Measurements from ENCODE around the gene DCT. TPM values are rescaled to one million over a fixed set of nuclear protein-coding genes. Genes with fewer than 3 reads are reported as not detected.
"Not testable (repeated sequence)": the region's sequence is repeated elsewhere in the genome, so short reads cannot be mapped to it uniquely, and the experiment has no call there.

DCT gene
- 0.26 TPM for total RNA-seq
- long read RNA-seq: 0 reads

GRCh38 chr13:94479616-94480015 is at the start of gene DCT:
Gene DCT, minus strand, starts transcription at chr13:94479682. Its CDS starts 427 bp downstream, at chr13:94479255.
- no peak for DNase-seq (ENCODE audit: low spot score)

- not testable (repeated sequence) for DNase-seq (ENCODE audit: low spot score)
Observed at GRCh38 chr13:94526956-94527355, 47.5 kb upstream of the DCT start.

GRCh38 chr13:94525781-94526180 is 46.3 kb upstream of the DCT start:
- no peak for DNase-seq (ENCODE audit: low spot score)

- DNase-seq (ENCODE audit: low spot score): no peak
Observed at GRCh38 chr13:94524407-94524806, 44.9 kb upstream of the DCT start.

GRCh38 chr13:94520001-94520400 is 40.5 kb upstream of the DCT start:
- DNase-seq (ENCODE audit: low spot score): no peak

GRCh38 chr13:94516456-94516855 is 37.0 kb upstream of the DCT start:
- no peak for DNase-seq (ENCODE audit: low spot score)

GRCh38 chr13:94515911-94516310 is 36.4 kb upstream of the DCT start:
- no peak for DNase-seq (ENCODE audit: low spot score)

GRCh38 chr13:94515374-94515773 is 35.9 kb upstream of the DCT start:
- no peak for DNase-seq (ENCODE audit: low spot score)

- no peak for DNase-seq (ENCODE audit: low spot score)
Observed at GRCh38 chr13:94513026-94513425, 33.5 kb upstream of the DCT start.

- DNase-seq (ENCODE audit: low spot score): no peak
Observed at GRCh38 chr13:94505730-94506129, 26.2 kb upstream of the DCT start.

GRCh38 chr13:94503851-94504250 is 24.4 kb upstream of the DCT start:
- no peak for DNase-seq (ENCODE audit: low spot score)

GRCh38 chr13:94498831-94499230 is 19.3 kb upstream of the DCT start:
- DNase-seq (ENCODE audit: low spot score): not testable (repeated sequence)

GRCh38 chr13:94495806-94496205 is 16.3 kb upstream of the DCT start:
- no peak for DNase-seq (ENCODE audit: low spot score)

- no peak for DNase-seq (ENCODE audit: low spot score)
Observed at GRCh38 chr13:94494026-94494425, 14.5 kb upstream of the DCT start.

GRCh38 chr13:94487043-94487442 is 7.6 kb upstream of the DCT start:
- DNase-seq (ENCODE audit: low spot score): no peak

- DNase-seq (ENCODE audit: low spot score): no peak
Observed at GRCh38 chr13:94483970-94484369, 4.5 kb upstream of the DCT start.

- DNase-seq (ENCODE audit: low spot score): no peak
Observed at GRCh38 chr13:94481941-94482340, 2.5 kb upstream of the DCT start.

GRCh38 chr13:94480672-94481145 is 1.2 kb upstream of the DCT start:
- no peak for DNase-seq (ENCODE audit: low spot score)

- no peak for DNase-seq (ENCODE audit: low spot score)
Observed at GRCh38 chr13:94478913-94479312, 569 bp downstream of the DCT start.

- DNase-seq (ENCODE audit: low spot score): no peak
Observed at GRCh38 chr13:94470126-94470525, 9.4 kb downstream of the DCT start.

GRCh38 chr13:94464771-94465170 is 14.7 kb downstream of the DCT start:
- DNase-seq (ENCODE audit: low spot score): no peak

GRCh38 chr13:94462670-94463069 is 16.8 kb downstream of the DCT start:
- no peak for DNase-seq (ENCODE audit: low spot score)

GRCh38 chr13:94459116-94459515 is 20.4 kb downstream of the DCT start:
- no peak for DNase-seq (ENCODE audit: low spot score)

GRCh38 chr13:94455414-94455813 is 24.1 kb downstream of the DCT start:
- no peak for DNase-seq (ENCODE audit: low spot score)

All from mesenteric fat pad (tissue), 1 donor.